Measurements from ENCODE around the gene COPZ1.
A peak's percentile ranks its signal among the peaks of the same experiment; 100 is the strongest.

The COPZ1 gene

DNA sequence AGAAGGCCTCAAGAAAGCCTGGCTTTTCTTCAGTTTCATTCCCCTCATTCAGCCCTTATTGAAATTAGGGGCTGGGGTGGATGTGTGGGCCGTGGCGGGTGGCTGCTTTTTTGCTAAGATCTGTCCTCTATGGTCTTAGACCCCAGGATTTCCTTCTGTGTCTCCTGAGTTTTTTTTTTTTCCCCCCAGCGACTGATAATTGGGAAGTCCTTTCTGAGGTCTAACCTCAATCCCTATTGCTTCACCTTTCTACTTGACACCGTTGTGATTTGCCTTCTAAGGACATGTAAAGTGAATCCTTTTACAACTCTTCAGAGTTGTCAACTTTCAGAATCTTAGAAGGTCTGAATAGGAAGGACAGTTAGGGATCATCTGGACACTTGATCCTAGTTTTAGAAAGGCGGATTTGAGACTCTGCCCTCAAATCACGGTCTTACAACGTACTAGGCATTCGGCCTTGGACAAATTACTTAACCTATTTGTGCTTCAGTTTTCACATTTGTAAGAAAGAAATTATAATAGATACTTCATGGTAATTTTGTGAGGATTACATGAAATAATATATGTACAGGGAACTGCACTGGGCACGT lies 34.9 kb downstream of the COPZ1 start:
- H3K4me3 ChIP-seq (replicated peaks; ENCODE audit: low read depth, low read length), result peak overlapping the region; percentile 43
- DNase-seq (ENCODE audit: low read depth), result no peak
- TF ChIP-seq, protein P1, sequence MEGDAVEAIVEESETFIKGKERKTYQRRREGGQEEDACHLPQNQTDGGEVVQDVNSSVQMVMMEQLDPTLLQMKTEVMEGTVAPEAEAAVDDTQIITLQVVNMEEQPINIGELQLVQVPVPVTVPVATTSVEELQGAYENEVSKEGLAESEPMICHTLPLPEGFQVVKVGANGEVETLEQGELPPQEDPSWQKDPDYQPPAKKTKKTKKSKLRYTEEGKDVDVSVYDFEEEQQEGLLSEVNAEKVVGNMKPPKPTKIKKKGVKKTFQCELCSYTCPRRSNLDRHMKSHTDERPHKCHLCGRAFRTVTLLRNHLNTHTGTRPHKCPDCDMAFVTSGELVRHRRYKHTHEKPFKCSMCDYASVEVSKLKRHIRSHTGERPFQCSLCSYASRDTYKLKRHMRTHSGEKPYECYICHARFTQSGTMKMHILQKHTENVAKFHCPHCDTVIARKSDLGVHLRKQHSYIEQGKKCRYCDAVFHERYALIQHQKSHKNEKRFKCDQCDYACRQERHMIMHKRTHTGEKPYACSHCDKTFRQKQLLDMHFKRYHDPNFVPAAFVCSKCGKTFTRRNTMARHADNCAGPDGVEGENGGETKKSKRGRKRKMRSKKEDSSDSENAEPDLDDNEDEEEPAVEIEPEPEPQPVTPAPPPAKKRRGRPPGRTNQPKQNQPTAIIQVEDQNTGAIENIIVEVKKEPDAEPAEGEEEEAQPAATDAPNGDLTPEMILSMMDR (IDR thresholded peaks at IDR 0.05; ENCODE audit: low read length, missing control alignments), result no peak

DNA sequence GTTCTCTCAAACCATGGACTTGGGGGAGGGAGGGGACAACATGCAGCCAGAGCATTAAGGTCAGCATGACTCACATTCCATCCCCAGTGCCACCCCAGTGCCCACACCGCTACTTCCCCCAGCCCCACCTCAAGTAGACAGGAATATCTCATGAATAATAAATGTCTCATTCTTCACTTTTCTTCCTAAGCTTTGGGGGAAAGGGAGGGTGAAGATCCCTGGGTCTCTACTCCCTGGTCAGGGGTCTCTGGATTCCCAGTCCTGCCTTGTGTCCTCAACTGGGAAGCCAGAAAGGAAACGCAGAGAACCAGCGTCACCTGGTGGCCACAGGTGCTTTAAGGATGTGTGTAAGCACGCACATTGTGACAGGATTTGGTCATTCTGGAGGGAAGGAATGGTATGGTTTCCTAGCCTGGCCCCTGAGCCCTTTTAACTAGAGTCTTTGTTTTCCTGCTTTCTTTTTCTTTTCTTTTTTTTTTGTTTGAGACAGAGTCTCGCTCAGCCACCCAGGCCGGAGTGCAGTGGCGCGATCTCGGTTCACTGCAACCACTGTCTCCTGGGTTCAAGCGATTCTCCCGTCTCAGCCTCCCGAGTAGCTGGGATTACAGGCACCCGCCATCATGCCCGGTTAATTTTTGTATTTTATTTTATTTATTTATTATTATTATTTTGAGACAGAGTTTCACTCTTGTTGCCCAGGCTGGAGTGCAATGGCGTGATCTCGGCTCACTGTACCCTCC lies 36.0 kb downstream of the COPZ1 start:
- H3K4me3 ChIP-seq (replicated peaks; ENCODE audit: low read depth, low read length), result no peak overlapping the region
- TF ChIP-seq, protein P1 (IDR thresholded peaks at IDR 0.05; ENCODE audit: low read length, missing control alignments), result peak; percentile 89
- DNase-seq (ENCODE audit: low read depth), result peak; percentile 85

DNA sequence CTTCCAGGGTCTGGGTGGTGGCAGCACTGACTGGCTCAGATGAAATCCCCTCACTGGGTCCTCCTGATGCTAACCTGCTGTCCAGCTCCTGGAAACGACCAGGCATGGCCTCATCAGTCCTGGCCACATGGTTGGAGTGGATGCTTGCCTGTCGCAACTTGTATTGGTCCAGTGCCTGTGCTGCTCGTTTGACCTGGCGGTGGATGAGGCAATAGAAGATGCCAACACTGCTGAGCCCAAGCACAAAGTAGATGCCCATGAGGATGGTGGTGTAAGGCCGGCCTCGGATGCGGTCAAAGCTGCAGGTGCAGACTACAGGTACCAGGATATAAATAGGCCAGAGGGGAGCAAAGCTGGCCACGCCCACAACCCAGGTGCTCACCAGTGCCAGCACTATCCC lies 38.1 kb downstream of the COPZ1 start:
- no peak overlapping the region for H3K4me3 ChIP-seq (replicated peaks; ENCODE audit: low read depth, low read length)
- no peak for DNase-seq (ENCODE audit: low read depth)

DNA sequence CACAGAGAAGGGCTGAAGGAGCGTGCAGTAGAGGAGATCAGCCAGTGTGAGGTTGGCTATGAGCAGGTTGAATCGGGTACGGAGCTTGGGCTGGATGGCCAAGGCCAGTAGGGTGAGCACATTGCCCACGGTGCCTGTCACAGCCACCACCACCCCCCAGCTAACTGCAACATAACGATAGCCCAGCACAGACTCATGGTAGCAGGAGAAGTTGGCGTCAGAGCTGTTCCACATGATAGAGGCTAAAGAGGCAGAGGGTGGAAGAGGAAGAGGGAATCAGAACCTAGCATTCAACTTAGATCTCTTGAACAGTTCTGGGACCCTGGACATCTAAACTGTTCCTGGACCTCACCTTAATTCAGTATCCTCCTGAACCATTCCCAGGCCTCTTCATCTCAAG lies 38.7 kb downstream of the COPZ1 start:
- no peak for DNase-seq (ENCODE audit: low read depth)
- TF ChIP-seq, protein P1 (IDR thresholded peaks at IDR 0.05; ENCODE audit: low read length, missing control alignments), result no peak
- H3K4me3 ChIP-seq (replicated peaks; ENCODE audit: low read depth, low read length), result no peak overlapping the region

More for the DNA sequence above, 38.1 kb downstream of the COPZ1 start:
- TF ChIP-seq, protein P1 (IDR thresholded peaks at IDR 0.05; ENCODE audit: low read length, missing control alignments), result no peak

DNA sequence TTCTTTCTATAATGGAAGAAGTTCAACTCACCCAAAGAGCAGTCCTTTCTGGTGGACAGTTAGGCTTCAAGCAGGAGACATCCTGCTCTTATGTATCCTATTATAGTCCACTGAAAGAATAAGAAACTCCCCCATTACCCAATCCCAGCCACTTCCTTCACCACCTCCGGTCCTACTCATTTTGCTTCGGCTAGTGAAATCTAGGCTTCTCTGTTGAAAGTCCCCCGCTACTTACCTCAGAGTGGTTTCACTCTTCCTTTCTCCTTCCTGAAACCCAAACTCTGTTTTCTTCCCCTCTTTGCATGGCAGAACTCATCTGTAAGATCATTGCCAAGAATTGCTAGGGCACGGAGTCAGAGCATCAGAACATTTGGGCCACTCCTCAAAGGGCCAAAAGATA lies 39.5 kb downstream of the COPZ1 start, which contains the start of gene GPR84:
GPR84 (minus strand) TSS at position 74 of the 400 bp plus-strand sequence. CDS start 635 bp downstream, outside the sequence.
- DNase-seq (ENCODE audit: low read depth), result no peak
- no peak within 1 kb of the TSS for H3K4me3 ChIP-seq (replicated peaks; ENCODE audit: low read depth, low read length)
- TF ChIP-seq, protein P1 (IDR thresholded peaks at IDR 0.05; ENCODE audit: low read length, missing control alignments), result no peak

DNA sequence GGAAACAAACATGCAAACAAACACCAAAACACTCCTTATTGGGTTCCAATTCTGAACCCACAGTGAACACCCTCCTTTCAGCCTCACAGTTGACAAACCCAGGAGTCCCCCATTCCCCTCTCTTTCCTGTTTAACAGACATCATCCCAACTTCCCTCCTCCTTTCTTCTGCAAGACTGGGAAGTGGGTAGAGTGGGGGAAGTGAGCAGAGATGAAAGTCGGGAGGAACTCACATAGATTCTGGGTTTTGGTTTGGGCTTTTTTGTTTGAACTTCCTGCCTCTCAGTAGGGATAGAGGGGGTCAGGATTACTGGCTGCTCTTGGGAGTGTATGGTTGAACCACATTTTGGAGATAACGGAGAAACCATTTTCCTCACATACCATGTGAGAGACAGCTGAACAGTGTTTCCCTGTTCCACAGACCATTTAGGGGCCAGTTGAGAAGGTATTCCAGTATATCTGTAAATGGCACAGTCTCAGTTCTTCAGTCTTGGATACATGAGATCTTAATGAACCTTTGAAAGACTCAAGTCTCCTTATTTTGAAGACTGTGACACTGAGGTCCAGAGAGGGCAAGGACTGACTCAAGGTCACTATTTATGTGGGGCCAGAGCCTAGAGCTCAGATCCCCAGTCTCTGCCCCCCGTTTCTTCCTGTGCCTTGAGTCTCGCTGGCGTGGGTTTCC lies 43.2 kb downstream of the COPZ1 start:
- TF ChIP-seq, protein P1 (IDR thresholded peaks at IDR 0.05; ENCODE audit: low read length, missing control alignments), result no peak
- DNase-seq (ENCODE audit: low read depth), result no peak
- no peak overlapping the region for H3K4me3 ChIP-seq (replicated peaks; ENCODE audit: low read depth, low read length)
